Retinal pigment epithelial cell (primary cell): Measurements from ENCODE around the gene PYHIN1.

Experiments used
- DNase-seq: peaks from one replicate; pipeline ENCODE4 v3.0.0-alpha.2; 2010; ENCODE audit warnings: low read depth
- H3K4me3 ChIP-seq: 2 replicates; pipeline ENCODE4 v1.5.1; 2011; ENCODE audit warnings: mild to moderate bottlenecking, low read length, control low read depth, moderate library complexity
- TF ChIP-seq, protein P1 (sequence below): conservative IDR thresholded peaks from 2 replicates; pipeline ENCODE4 v1.5.1; 2011; ENCODE audit warnings: low read depth, low read length, control low read depth, inconsistent platforms

Gene PYHIN1

DNA sequence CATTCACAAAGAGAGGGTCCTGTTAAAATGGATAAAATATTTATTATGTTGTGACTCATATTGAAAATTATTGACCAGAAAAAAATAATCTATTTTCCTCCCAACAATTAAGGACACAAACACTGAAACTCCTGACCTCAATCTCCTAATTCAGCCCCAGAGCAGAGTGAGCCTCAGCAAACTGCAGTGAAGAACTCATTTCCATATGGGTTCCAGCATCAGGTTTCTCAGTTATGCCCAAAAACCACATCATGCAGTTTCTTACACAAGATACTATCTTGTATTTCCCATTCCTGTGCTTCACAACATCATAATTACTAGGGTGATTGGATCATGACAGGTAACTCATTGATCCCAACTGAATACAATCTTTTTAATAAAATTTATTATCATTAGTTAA is 15.4 kb downstream of the PYHIN1 start:
- TF ChIP-seq, protein P1, sequence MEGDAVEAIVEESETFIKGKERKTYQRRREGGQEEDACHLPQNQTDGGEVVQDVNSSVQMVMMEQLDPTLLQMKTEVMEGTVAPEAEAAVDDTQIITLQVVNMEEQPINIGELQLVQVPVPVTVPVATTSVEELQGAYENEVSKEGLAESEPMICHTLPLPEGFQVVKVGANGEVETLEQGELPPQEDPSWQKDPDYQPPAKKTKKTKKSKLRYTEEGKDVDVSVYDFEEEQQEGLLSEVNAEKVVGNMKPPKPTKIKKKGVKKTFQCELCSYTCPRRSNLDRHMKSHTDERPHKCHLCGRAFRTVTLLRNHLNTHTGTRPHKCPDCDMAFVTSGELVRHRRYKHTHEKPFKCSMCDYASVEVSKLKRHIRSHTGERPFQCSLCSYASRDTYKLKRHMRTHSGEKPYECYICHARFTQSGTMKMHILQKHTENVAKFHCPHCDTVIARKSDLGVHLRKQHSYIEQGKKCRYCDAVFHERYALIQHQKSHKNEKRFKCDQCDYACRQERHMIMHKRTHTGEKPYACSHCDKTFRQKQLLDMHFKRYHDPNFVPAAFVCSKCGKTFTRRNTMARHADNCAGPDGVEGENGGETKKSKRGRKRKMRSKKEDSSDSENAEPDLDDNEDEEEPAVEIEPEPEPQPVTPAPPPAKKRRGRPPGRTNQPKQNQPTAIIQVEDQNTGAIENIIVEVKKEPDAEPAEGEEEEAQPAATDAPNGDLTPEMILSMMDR = no peak
- no peak for DNase-seq
- no peak overlapping the region for H3K4me3 ChIP-seq

DNA sequence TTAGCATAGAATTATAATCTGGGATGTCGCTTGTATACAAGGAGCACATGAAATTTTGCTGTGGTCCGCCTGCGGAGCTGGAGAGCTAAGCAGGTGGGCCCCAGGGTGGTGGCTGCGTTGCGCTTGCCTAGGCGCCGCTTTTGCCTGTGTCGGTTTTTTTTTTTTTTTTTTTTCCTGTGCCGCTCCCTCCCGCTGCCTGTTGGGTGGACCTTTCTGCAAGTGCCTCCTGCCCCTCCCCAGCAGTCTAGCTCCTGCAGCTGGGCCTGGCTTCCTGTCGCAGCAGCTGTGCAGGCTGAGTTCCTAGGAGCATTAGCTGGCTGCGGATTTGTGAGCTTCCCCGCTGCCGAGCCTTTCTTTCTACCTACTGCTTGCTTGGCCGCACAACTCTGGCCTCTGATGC is 20.6 kb downstream of the PYHIN1 start:
- TF ChIP-seq, protein P1 = no peak
- DNase-seq = no peak
- H3K4me3 ChIP-seq = no peak overlapping the region

DNA sequence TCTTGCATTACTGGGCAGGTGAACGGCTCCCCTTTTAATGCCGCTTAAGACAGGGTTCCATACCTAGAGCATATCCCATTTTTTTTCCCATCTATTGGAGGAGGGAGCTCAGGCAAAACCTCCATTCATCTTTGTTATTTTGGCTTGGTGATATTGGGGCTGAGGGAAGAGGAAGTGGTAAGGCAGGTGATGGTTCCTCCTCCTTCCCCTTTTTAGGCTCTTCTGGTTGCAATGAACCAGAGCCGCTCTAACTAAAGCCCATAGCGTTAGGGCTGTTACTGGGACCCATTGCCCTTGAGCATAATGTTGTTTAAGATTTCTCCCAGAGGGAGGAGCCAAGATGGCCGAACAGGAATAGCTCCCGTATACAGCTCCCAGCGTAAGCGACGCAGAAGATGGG is 21.1 kb downstream of the PYHIN1 start:
- TF ChIP-seq, protein P1 = no peak
- DNase-seq = no peak
- H3K4me3 ChIP-seq = no peak overlapping the region

DNA sequence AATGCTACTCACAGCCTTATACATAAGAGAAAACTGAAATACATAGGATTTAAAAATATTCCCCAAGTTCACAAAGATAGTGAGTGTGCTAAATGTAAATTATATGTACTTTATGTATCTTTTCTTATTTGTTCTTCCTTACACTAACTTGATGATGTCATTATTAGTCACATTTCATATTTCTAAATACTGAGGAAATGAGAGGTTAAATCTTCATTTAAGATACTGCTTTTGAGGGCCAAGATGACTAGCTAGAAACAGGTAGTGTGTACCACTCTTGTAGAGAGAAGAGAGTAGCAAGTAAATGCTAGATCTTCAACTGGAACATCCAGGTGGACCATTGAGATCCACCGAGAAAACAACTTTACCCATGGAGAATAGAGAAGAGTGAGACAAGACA is 29.8 kb downstream of the PYHIN1 start:
- H3K4me3 ChIP-seq = no peak overlapping the region
- no peak for DNase-seq
- TF ChIP-seq, protein P1 = no peak

DNA sequence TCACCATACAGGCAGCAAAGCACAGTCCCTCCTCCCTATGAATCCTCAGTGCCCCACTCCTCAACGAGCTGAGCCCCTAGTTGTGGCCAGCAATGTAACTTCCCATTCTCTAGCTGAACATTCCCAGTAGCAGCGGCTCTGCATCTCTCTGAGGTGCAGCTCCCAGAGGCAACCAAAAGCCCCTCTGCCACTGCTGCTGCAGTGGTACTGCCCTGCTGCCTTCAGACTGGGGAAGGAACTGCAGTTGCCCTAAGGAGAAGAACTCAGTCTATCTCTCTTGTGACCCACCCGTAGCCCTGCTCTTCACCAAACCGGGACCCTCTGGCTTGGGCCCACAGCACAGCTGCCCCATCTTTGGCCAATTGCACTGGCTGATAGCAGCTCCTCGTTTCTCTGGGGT is 31.6 kb downstream of the PYHIN1 start:
- TF ChIP-seq, protein P1 = no peak
- H3K4me3 ChIP-seq = no peak overlapping the region
- DNase-seq = no peak

DNA sequence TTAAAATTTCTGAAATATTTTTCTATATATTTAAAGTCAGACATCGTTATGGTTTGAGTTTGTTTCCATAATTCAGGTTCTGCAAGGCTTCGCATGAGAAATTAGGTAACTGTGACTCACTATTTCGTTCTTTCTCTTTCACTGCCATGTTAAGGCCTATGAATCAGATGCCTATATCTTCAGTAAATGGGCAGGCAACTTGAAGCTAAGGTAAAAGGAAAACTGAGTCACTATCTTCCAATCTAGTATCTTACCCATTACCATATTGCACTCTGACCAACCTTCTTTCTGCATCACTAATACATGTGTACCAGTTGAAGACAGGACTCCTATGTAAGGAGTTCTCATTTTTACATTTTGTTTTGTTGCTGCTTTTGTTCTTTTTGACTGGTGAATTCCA is 37.8 kb downstream of the PYHIN1 start:
- H3K4me3 ChIP-seq = no peak overlapping the region
- no peak for DNase-seq
- TF ChIP-seq, protein P1 = no peak

DNA sequence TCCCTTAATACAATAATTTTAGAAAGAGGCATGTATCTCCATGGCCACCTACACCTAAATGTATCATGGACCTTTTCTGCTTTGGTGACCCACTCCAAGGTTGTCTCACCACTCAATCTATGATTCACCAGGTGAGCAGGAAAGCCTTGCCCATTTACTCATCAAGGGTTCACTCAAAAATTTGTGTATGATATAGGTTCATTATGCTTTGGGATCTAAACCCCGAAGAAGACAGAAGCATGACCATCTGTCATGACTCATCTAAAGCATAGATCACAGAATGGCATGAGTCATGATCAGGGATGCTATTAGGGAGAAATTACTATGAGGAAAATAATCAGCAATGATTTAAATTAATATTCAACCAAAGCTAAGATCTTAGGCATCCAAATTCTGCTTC is 38.5 kb downstream of the PYHIN1 start:
- DNase-seq = no peak
- TF ChIP-seq, protein P1 = no peak
- no peak overlapping the region for H3K4me3 ChIP-seq
